Neuronal stem cell (in vitro differentiated cells): ENCODE data around the gene SOX18.

Experiments
- DNase-seq: peaks from one replicate; pipeline ENCODE4 v3.0.0-alpha.2; 2013; ENCODE audit warnings: low spot score
- H2AFZ ChIP-seq: one replicate; pipeline ENCODE4 v1.6.1; 2013; ENCODE audit warnings: mild to moderate bottlenecking, low read length, inconsistent platforms
- H2AK5ac ChIP-seq: 2 replicates; pipeline ENCODE4 v1.6.1; 2013; ENCODE audit warnings: low read depth, mild to moderate bottlenecking, inconsistent platforms, low read length, moderate library complexity, mixed read lengths
- H2BK120ac ChIP-seq: 2 replicates; pipeline ENCODE4 v1.6.1; 2013; ENCODE audit warnings: low read depth, mild to moderate bottlenecking, inconsistent platforms, low read length, moderate library complexity, mixed read lengths
- H2BK12ac ChIP-seq: one replicate; pipeline ENCODE4 v1.6.1; 2013; ENCODE audit warnings: low read length, inconsistent platforms
- H2BK15ac ChIP-seq: 2 replicates; pipeline ENCODE4 v1.6.1; 2013; ENCODE audit warnings: mild to moderate bottlenecking, low read length, inconsistent platforms, mixed read lengths
- H2BK5ac ChIP-seq: one replicate; pipeline ENCODE4 v1.6.1; 2013; ENCODE audit warnings: inconsistent platforms, mild to moderate bottlenecking, low read length, moderate library complexity
- H3K14ac ChIP-seq: one replicate; pipeline ENCODE4 v1.6.1; 2013; ENCODE audit warnings: low read length, inconsistent platforms
- H3K18ac ChIP-seq: 2 replicates; pipeline ENCODE4 v1.6.1; 2013; ENCODE audit warnings: low read length, inconsistent platforms
- H3K23ac ChIP-seq: 2 replicates; pipeline ENCODE4 v1.6.1; 2013; ENCODE audit warnings: low read depth, mild to moderate bottlenecking, mixed read lengths, low read length, inconsistent platforms; ENCODE audit not compliant: poor library complexity
- H3K27ac ChIP-seq: replicated peaks from 3 replicates; pipeline ENCODE4 v1.5.1; 2013; ENCODE audit warnings: low read length, inconsistent platforms
- H3K27me3 ChIP-seq, 3 experiments: 2 replicates each; pipeline ENCODE4 v1.6.1; 2013; ENCODE audit warnings: low read length in 3 of 3, mild to moderate bottlenecking in 2 of 3, inconsistent platforms in 1 of 3, low read depth in 1 of 3, mixed read lengths in 1 of 3, moderate library complexity in 1 of 3; ENCODE audit not compliant: control insufficient read depth in 3 of 3, insufficient read depth in 3 of 3
- H3K36me3 ChIP-seq, 2 donors: replicated peaks in 1 of 2; 2 replicates each; pipeline ENCODE4 v1.6.1; 2013; ENCODE audit warnings: low read length in 2 of 2; ENCODE audit not compliant: control insufficient read depth in 2 of 2, insufficient read depth in 2 of 2
- H3K4ac ChIP-seq: 2 replicates; pipeline ENCODE4 v1.6.1; 2013; ENCODE audit warnings: inconsistent platforms, mild to moderate bottlenecking, low read length, moderate library complexity
- H3K4me1 ChIP-seq, 2 donors: 1 replicate in 1 of 2; 2 replicates in 1 of 2; pipeline ENCODE4 v1.6.1; 2013; ENCODE audit warnings: low read length in 2 of 2, low read depth in 1 of 2; ENCODE audit not compliant: control insufficient read depth in 2 of 2, insufficient read depth in 1 of 2
- H3K4me2 ChIP-seq: one replicate; pipeline ENCODE4 v1.6.1; 2013; ENCODE audit warnings: mild to moderate bottlenecking, low read length, inconsistent platforms; ENCODE audit not compliant: insufficient read depth, poor library complexity, severe bottlenecking
- H3K4me3 ChIP-seq, 2 donors: 2 replicates each; pipeline ENCODE4 v1.5.1; 2013; ENCODE audit warnings: low read length in 2 of 2, mild to moderate bottlenecking in 2 of 2, inconsistent platforms in 1 of 2, moderate library complexity in 1 of 2
- H3K79me1 ChIP-seq: one replicate; pipeline ENCODE4 v1.6.1; 2013; ENCODE audit warnings: low read depth, mild to moderate bottlenecking, inconsistent platforms, low read length, moderate library complexity
- H3K9ac ChIP-seq: one replicate; pipeline ENCODE4 v1.6.1; 2013; ENCODE audit warnings: mild to moderate bottlenecking, low read depth, low read length, inconsistent platforms; ENCODE audit not compliant: poor library complexity
- H3K9me3 ChIP-seq, 2 donors: replicated peaks in 1 of 2; 2 replicates each; pipeline versions ENCODE3 to v1.6.1; 2013; ENCODE audit warnings: low read length in 2 of 2, mild to moderate bottlenecking in 2 of 2, inconsistent platforms in 1 of 2, low read depth in 1 of 2, mixed read lengths in 1 of 2, moderate library complexity in 1 of 2; ENCODE audit not compliant: control insufficient read depth in 2 of 2, insufficient read depth in 1 of 2
- H4K8ac ChIP-seq: one replicate; pipeline ENCODE4 v1.6.1; 2013; ENCODE audit warnings: low read depth, mild to moderate bottlenecking, inconsistent platforms, low read length, moderate library complexity
- H4K91ac ChIP-seq: one replicate; pipeline ENCODE4 v1.6.1; 2013; ENCODE audit warnings: low read length, low read depth, mild to moderate bottlenecking, inconsistent platforms; ENCODE audit not compliant: poor library complexity
- WGBS, 2 donors: extraction: QIAGEN DNeasy Blood & Tissue Kit; methylation state at CpG; one replicate each; pipeline ENCODE4 v1.1.7; 2013; ENCODE audit warnings: missing lambda C conversion rate in 2 of 2, mixed read lengths in 1 of 2; ENCODE audit not compliant: insufficient read length in 2 of 2, insufficient replicate concordance in 1 of 2; ENCODE audit errors: extremely low coverage in 2 of 2; 5-methylcytosine and 5-hydroxymethylcytosine counted together

SOX18 gene

DNA sequence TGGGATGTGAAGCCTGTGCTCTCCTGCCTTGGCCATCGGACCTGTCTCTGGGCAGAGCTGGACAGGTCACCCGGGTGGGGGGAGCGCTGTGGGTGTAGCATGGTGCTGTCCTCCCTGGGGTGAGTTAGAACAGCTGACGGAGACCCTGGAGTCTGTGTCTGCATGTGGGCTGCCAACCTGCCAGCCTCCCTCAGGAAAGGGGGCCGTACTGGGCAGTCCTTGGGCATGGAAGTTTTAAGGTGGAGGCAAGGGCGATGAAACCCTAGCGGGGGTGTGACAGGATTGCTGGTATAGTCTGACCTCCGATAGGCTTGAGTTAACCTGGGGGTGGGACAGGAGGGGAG lies 2.4 kb downstream of the SOX18 start:
- H4K8ac ChIP-seq = no peak overlapping the region
- no peaks in the 10 kb centered on the region for H3K79me1 ChIP-seq
- H3K27ac ChIP-seq = no peak overlapping the region
- peak overlapping the region; percentile 29 for H2BK5ac ChIP-seq
- no peak overlapping the region for H3K18ac ChIP-seq
- H3K4me3 ChIP-seq = no peak overlapping the region
- H2AK5ac ChIP-seq = peak overlapping the region; percentile 94
- H3K27me3 ChIP-seq = peaks cover 29 to 89% (median 78%) of the 10 kb centered on the region in 3 experiments
- peaks cover 0 to 2% of the 10 kb centered on the region in 2 donors for H3K9me3 ChIP-seq
- H3K4ac ChIP-seq = no peak overlapping the region
- H3K4me2 ChIP-seq = no peak overlapping the region
- no peak overlapping the region for H3K23ac ChIP-seq
- no CpG with 5 or more reads among the region's 8 CpGs for WGBS, 2 donors
- no peak overlapping the region for H2BK120ac ChIP-seq
- DNase-seq = no peak
- H3K4me1 ChIP-seq = peaks cover 4 to 12% of the 10 kb centered on the region in 2 donors
- H3K36me3 ChIP-seq = no peaks in the 10 kb centered on the region
- no peak overlapping the region for H2AFZ ChIP-seq
- H3K9ac ChIP-seq = no peak overlapping the region
- no peak overlapping the region for H4K91ac ChIP-seq
- no peak overlapping the region for H3K14ac ChIP-seq
- peak overlapping the region; percentile 22 for H2BK12ac ChIP-seq
- H2BK15ac ChIP-seq = no peak overlapping the region

DNA sequence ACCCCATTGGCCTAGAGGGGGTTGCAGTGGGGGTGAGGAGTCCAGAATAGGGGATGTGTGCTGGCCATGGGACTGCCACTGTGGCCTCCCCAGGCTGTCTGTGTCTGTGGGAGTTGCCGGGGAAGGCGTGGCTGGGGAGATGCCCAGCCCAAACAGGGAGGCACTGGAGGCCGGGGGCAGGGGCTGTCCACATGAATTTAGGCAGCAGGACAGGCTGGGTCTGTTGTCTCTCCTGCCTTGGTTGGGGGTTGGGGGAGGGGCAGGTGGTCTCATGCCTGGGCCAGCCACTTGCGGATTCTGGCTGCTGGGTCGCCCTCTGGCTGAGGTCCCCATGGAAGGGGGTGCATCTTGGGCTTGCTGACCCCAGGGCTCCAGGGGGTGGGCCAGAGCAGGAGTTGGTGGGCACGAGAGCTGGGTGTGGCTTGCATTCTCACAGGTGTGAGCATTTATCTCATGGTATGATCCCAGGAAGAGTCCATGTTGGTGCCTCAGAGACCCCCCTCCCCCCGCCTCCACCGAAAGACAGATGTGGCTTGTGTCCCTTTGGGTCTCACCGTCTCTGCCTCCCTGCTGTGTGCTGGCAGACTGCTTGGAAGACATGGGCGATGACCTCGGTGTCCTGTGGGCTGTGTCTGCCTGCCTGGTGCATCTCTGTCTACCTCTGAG lies 4.0 kb downstream of the SOX18 start:
- no peak overlapping the region for H3K4me3 ChIP-seq
- no peak overlapping the region for H2AFZ ChIP-seq
- no peaks in the 10 kb centered on the region for H3K79me1 ChIP-seq
- no peak overlapping the region for H2BK120ac ChIP-seq
- no peak overlapping the region for H3K4me2 ChIP-seq
- no peak overlapping the region for H4K91ac ChIP-seq
- H3K36me3 ChIP-seq = no peaks in the 10 kb centered on the region
- H2BK15ac ChIP-seq = no peak overlapping the region
- no peak overlapping the region for H3K9ac ChIP-seq
- H2BK12ac ChIP-seq = no peak overlapping the region
- peak overlapping the region; percentile 85 for H3K23ac ChIP-seq
- H2AK5ac ChIP-seq = peak overlapping the region; percentile 89
- no peak overlapping the region for H3K27ac ChIP-seq
- peaks cover 0 to 2% of the 10 kb centered on the region in 2 donors for H3K9me3 ChIP-seq
- peaks cover 34 to 91% (median 89%) of the 10 kb centered on the region in 3 experiments for H3K27me3 ChIP-seq
- peak overlapping the region; percentile 53 for H3K4ac ChIP-seq
- H2BK5ac ChIP-seq = peak overlapping the region; percentile 53
- H3K18ac ChIP-seq = peak overlapping the region; percentile 71
- DNase-seq = no peak
- H3K14ac ChIP-seq = peak overlapping the region; percentile 89
- H4K8ac ChIP-seq = no peak overlapping the region
- H3K4me1 ChIP-seq = peaks cover 10 to 12% of the 10 kb centered on the region in 2 donors
- WGBS, 2 donors = no CpG with 5 or more reads among the region's 11 CpGs

GRCh38 chr20:64044484-64045247 lies 4.8 kb downstream of the SOX18 start:
- H3K9ac ChIP-seq = no peak overlapping the region
- no peak overlapping the region for H3K4me3 ChIP-seq
- no peak overlapping the region for H3K4ac ChIP-seq
- no peak overlapping the region for H3K27ac ChIP-seq
- H2AFZ ChIP-seq = no peak overlapping the region
- H3K79me1 ChIP-seq = no peaks in the 10 kb centered on the region
- no CpG with 5 or more reads among the region's 14 CpGs for WGBS, 2 donors
- H3K27me3 ChIP-seq = peaks cover 41 to 91% (median 89%) of the 10 kb centered on the region in 3 experiments
- H2BK120ac ChIP-seq = no peak overlapping the region
- H4K91ac ChIP-seq = no peak overlapping the region
- H2BK5ac ChIP-seq = no peak overlapping the region
- H3K4me1 ChIP-seq = peaks cover 5 to 13% of the 10 kb centered on the region in 2 donors
- no peak overlapping the region for H2BK12ac ChIP-seq
- no peaks in the 10 kb centered on the region for H3K36me3 ChIP-seq
- no peak overlapping the region for H2BK15ac ChIP-seq
- H3K4me2 ChIP-seq = no peak overlapping the region
- no peak overlapping the region for H3K14ac ChIP-seq
- no peak overlapping the region for H3K23ac ChIP-seq
- peak overlapping the region; percentile 89 for H2AK5ac ChIP-seq
- no peak overlapping the region for H4K8ac ChIP-seq
- peaks cover 0 to 2% of the 10 kb centered on the region in 2 donors for H3K9me3 ChIP-seq
- DNase-seq = no peak
- H3K18ac ChIP-seq = peak overlapping the region; percentile 19

- no peaks in the 10 kb centered on the region for H3K79me1 ChIP-seq
- WGBS, 2 donors = 100% methylated on average over 1 of the region's 9 CpGs; no CpG with 5 or more reads in 1 of the 2 donors
- no peak overlapping the region for H4K8ac ChIP-seq
- no peak overlapping the region for H3K4me2 ChIP-seq
- no peaks in the 10 kb centered on the region for H3K36me3 ChIP-seq
- H3K9me3 ChIP-seq = peaks cover 0 to 2% of the 10 kb centered on the region in 2 donors
- DNase-seq = no peak
- no peak overlapping the region for H4K91ac ChIP-seq
- no peak overlapping the region for H2BK120ac ChIP-seq
- H3K9ac ChIP-seq = no peak overlapping the region
- H3K23ac ChIP-seq = no peak overlapping the region
- no peak overlapping the region for H2AFZ ChIP-seq
- H3K4me3 ChIP-seq = no peak overlapping the region
- no peak overlapping the region for H2BK15ac ChIP-seq
- no peak overlapping the region for H2BK5ac ChIP-seq
- peaks cover 8 to 19% of the 10 kb centered on the region in 2 donors for H3K4me1 ChIP-seq
- H3K14ac ChIP-seq = no peak overlapping the region
- peaks cover 41 to 95% (median 93%) of the 10 kb centered on the region in 3 experiments for H3K27me3 ChIP-seq
- no peak overlapping the region for H2AK5ac ChIP-seq
- no peak overlapping the region for H3K27ac ChIP-seq
- H2BK12ac ChIP-seq = no peak overlapping the region
- no peak overlapping the region for H3K18ac ChIP-seq
- H3K4ac ChIP-seq = no peak overlapping the region
Measured at GRCh38 chr20:64043768-64044167, 5.7 kb downstream of the SOX18 start.
